Neutrophil (primary cell): Measurements from ENCODE around the gene IGF2R.

Experiments
- H3K27ac ChIP-seq: fragments of 200-600 bp; sonication (generic); 2 replicates; pipeline ENCODE4 v1.5.1; 2016; ENCODE audit warnings: mild to moderate bottlenecking, moderate library complexity
- H3K27me3 ChIP-seq: fragments of 200-600 bp; sonication (generic); 2 replicates; pipeline ENCODE4 v1.6.0; 2016; ENCODE audit warnings: mild to moderate bottlenecking
- H3K36me3 ChIP-seq: fragments of 200-600 bp; sonication (generic); 2 replicates; pipeline ENCODE4 v1.5.1; 2017
- H3K4me1 ChIP-seq, 2 experiments: fragments of 200-600 bp in 1 of 2; sonication (generic) in 1 of 2; 1 replicate in 1 of 2; 2 replicates in 1 of 2; pipeline versions ENCODE4 v1.5.1 to v1.6.1; 2013 to 2016; ENCODE audit warnings: low read depth in 1 of 2, low read length in 1 of 2, mild to moderate bottlenecking in 1 of 2, moderate library complexity in 1 of 2; ENCODE audit not compliant: control insufficient read depth in 1 of 2, insufficient read depth in 1 of 2
- H3K4me3 ChIP-seq, 2 experiments: fragments of 200-600 bp in 1 of 2; sonication (generic) in 1 of 2; 1 replicate in 1 of 2; 2 replicates in 1 of 2; pipeline ENCODE4 v1.5.1; 2013 to 2016; ENCODE audit warnings: low read depth in 1 of 2, low read length in 1 of 2, mild to moderate bottlenecking in 1 of 2, moderate library complexity in 1 of 2
- H3K9me3 ChIP-seq: fragments of 200-600 bp; sonication (generic); 2 replicates; pipeline ENCODE4 v1.5.1; 2016
- TF ChIP-seq, protein P1 (sequence below): fragments of 200-600 bp; sonication (generic); IDR thresholded peaks from 2 replicates; pipeline ENCODE4 v1.5.1; 2016; ENCODE audit warnings: antibody characterized with exemption

The IGF2R gene

DNA sequence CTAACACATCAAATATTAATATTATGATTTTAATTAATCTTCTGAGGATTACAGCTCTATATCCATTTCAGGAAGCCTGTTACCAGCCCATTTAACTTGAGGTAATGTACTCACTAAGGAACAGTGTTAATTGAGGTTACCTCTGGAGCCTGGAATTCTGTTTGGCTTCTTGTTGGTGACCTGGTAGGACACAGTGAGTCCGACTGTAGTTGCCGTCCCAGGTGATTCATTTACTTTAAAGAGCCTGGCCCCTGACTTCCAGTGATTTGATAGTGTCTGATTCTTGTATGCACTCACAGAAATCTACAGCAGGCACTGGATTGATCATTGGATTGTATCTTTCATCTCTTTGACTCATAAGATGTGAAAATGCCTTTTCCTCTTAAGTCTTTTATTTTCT is 34.0 kb downstream of the IGF2R start:
- H3K4me1 ChIP-seq: peaks cover 7 to 27% of the 10 kb centered on the region in 2 experiments
- H3K27ac ChIP-seq: no peak overlapping the region
- H3K27me3 ChIP-seq: peaks cover 13% of the 10 kb centered on the region
- no peak overlapping the region for H3K4me3 ChIP-seq
- no peaks in the 10 kb centered on the region for H3K9me3 ChIP-seq
- peaks cover 63% of the 10 kb centered on the region for H3K36me3 ChIP-seq
- TF ChIP-seq, protein P1, sequence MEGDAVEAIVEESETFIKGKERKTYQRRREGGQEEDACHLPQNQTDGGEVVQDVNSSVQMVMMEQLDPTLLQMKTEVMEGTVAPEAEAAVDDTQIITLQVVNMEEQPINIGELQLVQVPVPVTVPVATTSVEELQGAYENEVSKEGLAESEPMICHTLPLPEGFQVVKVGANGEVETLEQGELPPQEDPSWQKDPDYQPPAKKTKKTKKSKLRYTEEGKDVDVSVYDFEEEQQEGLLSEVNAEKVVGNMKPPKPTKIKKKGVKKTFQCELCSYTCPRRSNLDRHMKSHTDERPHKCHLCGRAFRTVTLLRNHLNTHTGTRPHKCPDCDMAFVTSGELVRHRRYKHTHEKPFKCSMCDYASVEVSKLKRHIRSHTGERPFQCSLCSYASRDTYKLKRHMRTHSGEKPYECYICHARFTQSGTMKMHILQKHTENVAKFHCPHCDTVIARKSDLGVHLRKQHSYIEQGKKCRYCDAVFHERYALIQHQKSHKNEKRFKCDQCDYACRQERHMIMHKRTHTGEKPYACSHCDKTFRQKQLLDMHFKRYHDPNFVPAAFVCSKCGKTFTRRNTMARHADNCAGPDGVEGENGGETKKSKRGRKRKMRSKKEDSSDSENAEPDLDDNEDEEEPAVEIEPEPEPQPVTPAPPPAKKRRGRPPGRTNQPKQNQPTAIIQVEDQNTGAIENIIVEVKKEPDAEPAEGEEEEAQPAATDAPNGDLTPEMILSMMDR: no peak

- H3K27me3 ChIP-seq: peaks cover 13% of the 10 kb centered on the region
- H3K27ac ChIP-seq: no peak overlapping the region
- TF ChIP-seq, protein P1: no peak
- H3K4me1 ChIP-seq: peaks cover 7 to 37% of the 10 kb centered on the region in 2 experiments
- H3K9me3 ChIP-seq: no peaks in the 10 kb centered on the region
- H3K36me3 ChIP-seq: peaks cover 60% of the 10 kb centered on the region
- no peak overlapping the region for H3K4me3 ChIP-seq
Measured at GRCh38 chr6:160004018-160004417, 35.1 kb downstream of the IGF2R start.

GRCh38 chr6:160004419-160005175 is 35.7 kb downstream of the IGF2R start:
- TF ChIP-seq, protein P1: no peak
- no peak overlapping the region for H3K27ac ChIP-seq
- no peaks in the 10 kb centered on the region for H3K9me3 ChIP-seq
- H3K36me3 ChIP-seq: peaks cover 60% of the 10 kb centered on the region
- H3K4me3 ChIP-seq: peak overlapping the region in 1 of 2 experiments; percentile 10
- peaks cover 13% of the 10 kb centered on the region for H3K27me3 ChIP-seq
- H3K4me1 ChIP-seq: peaks cover 7 to 37% of the 10 kb centered on the region in 2 experiments

DNA sequence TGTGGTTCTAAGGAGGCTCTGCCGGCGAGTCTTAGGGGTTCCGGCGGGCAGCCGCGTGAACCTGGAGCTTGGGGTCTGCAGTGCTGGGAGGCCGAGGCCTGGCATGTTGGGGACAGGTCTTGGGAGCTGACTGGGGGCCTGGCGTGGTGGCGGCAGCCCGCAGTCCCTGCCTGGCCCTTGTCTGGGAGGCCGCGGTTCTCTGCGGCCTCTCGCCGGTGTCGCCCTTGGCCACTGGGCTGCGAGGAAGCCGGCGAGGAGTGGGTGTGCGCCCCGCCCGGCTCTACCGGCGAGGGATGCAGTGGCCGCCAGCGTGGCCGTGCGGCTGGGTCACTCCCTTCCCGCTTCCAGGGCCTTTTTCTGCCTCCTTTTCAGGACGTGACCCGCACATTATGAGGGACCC is 36.3 kb downstream of the IGF2R start:
- Histone ChIP-seq H3K9me3 (no peaks in the 10 kb centered on the region), H3K36me3 (peaks cover 60% of the 10 kb centered on the region), H3K4me1 (peaks cover 7 to 37% of the 10 kb centered on the region in 2 experiments), H3K4me3 (peak overlapping the region in 1 of 2 experiments; percentile 10), H3K27ac (no peak overlapping the region), H3K27me3 (peaks cover 13% of the 10 kb centered on the region)
- TF ChIP-seq, protein P1: no peak

DNA sequence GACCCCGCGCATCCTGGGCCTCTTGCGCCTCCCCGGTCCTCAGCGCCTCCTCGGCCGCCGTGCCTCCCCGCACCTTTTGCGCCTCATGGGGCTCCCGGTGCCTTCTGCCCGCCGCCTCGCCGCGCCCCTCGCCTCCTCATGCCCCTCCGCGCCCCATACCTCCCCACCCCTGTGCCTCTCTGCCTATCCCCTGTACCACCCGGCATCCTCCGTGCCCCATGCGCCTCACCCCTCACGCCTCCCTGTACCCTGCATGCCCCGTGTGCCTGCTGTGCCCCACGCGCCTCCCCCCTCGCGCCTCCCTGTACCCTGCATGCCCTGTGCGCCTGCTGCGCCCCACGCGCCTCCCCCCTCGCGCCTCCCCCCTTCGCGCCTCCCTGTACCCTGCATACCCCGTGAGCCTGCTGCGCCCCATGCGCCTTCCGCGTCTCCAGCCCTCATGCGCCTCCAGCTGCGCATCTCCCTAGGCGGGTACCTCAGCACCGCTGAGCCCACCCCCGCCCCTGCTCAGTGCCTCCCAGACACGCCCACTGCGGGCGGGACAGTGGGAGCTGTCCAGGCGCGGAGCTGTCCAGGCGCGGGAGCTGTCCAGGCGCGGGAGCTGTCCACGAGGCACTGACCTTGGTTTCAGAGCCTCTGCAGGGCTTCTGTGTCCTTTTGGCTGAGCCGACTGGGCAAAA is 37.1 kb downstream of the IGF2R start:
- H3K9me3 ChIP-seq: no peaks in the 10 kb centered on the region
- H3K27me3 ChIP-seq: peaks cover 13% of the 10 kb centered on the region
- H3K27ac ChIP-seq: peak overlapping the region; percentile 8
- TF ChIP-seq, protein P1: no peak
- peak overlapping the region in 1 of 2 experiments; percentile 10 for H3K4me3 ChIP-seq
- peaks cover 61% of the 10 kb centered on the region for H3K36me3 ChIP-seq
- H3K4me1 ChIP-seq: peaks cover 7 to 37% of the 10 kb centered on the region in 2 experiments
